Activated B cell treated with CpG ODN at 0.5 μM for 24 hours (primary cell): ENCODE measurements around the gene RPL13A. TPM values are rescaled to one million over a fixed set of nuclear protein-coding genes. Genes with fewer than 3 reads are reported as not detected.

Experiments used
- ATAC-seq: fragments of 200-7000 bp; cut with Tn5 transposase; one replicate; pipeline ENCODE4 v1.10.0; 2021; ENCODE audit warnings: low read depth, mild to moderate bottlenecking, moderate library complexity
- CTCF ChIA-PET: fragments of 350-600 bp; sonication (Branson Sonifier 250); formaldehyde crosslinking; loops from one replicate; lab custom pipeline; 2021; ENCODE audit warnings: antibody characterized with exemption; lab: Charles Lee
- POLR2A ChIA-PET: fragments of 350-600 bp; sonication (Branson Sonifier 250); formaldehyde crosslinking; loops from one replicate; lab custom pipeline; 2021; ENCODE audit warnings: antibody characterized with exemption; lab: Charles Lee
- DNase-seq: peaks from one replicate; pipeline ENCODE4 v3.0.0; 2022
- H3K27ac Mint-ChIP-seq: one replicate; pipeline ENCODE4 v1.8.0; 2020; ENCODE audit warnings: mixed read lengths
- H3K27me3 Mint-ChIP-seq: one replicate; pipeline ENCODE4 v1.8.0; 2021; ENCODE audit warnings: mixed read lengths
- H3K36me3 Mint-ChIP-seq: one replicate; pipeline ENCODE4 v1.8.0; 2021; ENCODE audit warnings: low read depth, mixed read lengths
- H3K4me1 Mint-ChIP-seq: one replicate; pipeline ENCODE4 v1.8.0; 2021; ENCODE audit warnings: mixed read lengths
- H3K4me3 Mint-ChIP-seq: one replicate; pipeline ENCODE4 v1.8.0; 2020; ENCODE audit warnings: mild to moderate bottlenecking, mixed read lengths
- H3K9me3 Mint-ChIP-seq: one replicate; pipeline ENCODE4 v1.8.0; 2020; ENCODE audit warnings: mixed read lengths
- intact Hi-C: fragments of 100-400 bp; cut with micrococcal nuclease; formaldehyde crosslinking; loops from one replicate; pipeline ENCODE4 v1.15.1; 2024
- total RNA-seq: library from RNA; stranded (reverse); gene quantifications from 2 replicates; pipeline ENCODE4 v1.2.3, GENCODE V29; 2022
- TF ChIP-seq, protein P1 (sequence below): fragments of 200-600 bp; IDR thresholded peaks from one replicate; pipeline ENCODE4 v1.8.0; 2022; ENCODE audit warnings: antibody characterized with exemption, mild to moderate bottlenecking

RPL13A gene
- total RNA-seq, 1 donor from 2014 or later, result 6,642 TPM

DNA sequence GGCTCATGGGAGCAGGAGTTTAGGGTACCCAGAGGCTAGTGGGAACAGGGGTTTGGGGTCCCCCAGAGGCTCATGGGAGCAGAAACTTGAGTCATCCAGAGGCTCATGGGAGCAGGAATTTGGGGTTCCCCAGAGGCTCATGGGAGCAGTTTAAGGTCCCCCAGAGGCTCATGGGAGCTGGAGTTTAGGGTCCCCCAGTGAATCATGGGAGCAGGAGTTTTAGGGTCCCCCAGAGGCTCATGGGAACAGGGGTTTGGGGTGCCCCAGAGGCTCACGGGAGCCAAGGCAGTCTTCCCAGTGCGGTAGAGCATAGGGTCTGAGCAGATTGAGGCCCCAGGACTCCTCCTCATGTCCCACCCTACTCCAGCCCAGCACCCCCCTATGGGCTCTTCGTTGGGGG, 22.0 kb upstream of the RPL13A start:
- Mint-ChIP-seq H3K27ac (no peak overlapping the region), H3K9me3 (no peaks in the 10 kb centered on the region), H3K27me3 (no peaks in the 10 kb centered on the region), H3K36me3 (peaks cover 31% of the 10 kb centered on the region), H3K4me3 (no peak overlapping the region), H3K4me1 (peaks cover 20% of the 10 kb centered on the region)
- POLR2A ChIA-PET, result interaction anchor here (0.6 to 11.0 kb wide), 3 partner anchors 13 to 687 kb away, joined by 4 to 193 read pairs (median 8); partner anchors contain the start of genes ALDH16A1 and PIH1D1
- DNase-seq (no peak), ATAC-seq (no peak)
- CTCF ChIA-PET, result no interaction called here
- TF ChIP-seq, protein P1, sequence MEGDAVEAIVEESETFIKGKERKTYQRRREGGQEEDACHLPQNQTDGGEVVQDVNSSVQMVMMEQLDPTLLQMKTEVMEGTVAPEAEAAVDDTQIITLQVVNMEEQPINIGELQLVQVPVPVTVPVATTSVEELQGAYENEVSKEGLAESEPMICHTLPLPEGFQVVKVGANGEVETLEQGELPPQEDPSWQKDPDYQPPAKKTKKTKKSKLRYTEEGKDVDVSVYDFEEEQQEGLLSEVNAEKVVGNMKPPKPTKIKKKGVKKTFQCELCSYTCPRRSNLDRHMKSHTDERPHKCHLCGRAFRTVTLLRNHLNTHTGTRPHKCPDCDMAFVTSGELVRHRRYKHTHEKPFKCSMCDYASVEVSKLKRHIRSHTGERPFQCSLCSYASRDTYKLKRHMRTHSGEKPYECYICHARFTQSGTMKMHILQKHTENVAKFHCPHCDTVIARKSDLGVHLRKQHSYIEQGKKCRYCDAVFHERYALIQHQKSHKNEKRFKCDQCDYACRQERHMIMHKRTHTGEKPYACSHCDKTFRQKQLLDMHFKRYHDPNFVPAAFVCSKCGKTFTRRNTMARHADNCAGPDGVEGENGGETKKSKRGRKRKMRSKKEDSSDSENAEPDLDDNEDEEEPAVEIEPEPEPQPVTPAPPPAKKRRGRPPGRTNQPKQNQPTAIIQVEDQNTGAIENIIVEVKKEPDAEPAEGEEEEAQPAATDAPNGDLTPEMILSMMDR, result no peak
- intact Hi-C loops, result no loop called here

DNA sequence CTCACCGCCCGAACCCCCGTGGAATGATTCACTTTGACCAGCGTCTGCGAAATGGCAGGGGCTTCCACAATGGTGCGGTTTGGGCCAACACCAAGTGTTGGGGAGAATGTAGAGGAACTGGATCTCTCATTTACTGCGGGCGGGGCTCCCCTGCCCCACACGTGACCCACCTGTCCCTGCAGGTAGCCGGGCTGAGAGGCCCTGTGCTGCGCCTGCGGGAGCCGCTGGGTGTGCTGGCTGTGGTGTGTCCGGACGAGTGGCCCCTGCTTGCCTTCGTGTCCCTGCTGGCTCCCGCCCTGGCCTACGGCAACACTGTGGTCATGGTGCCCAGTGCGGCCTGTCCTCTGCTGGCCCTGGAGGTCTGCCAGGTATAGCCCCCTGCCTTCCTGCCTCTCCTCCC, 19.2 kb upstream of the RPL13A start:
- Mint-ChIP-seq H3K4me3 (no peak overlapping the region), H3K27ac (peak overlapping the region; percentile 97), H3K9me3 (no peaks in the 10 kb centered on the region), H3K27me3 (no peaks in the 10 kb centered on the region), H3K36me3 (peaks cover 26% of the 10 kb centered on the region), H3K4me1 (peaks cover 39% of the 10 kb centered on the region)
- ChIA-PET POLR2A (interaction anchor here (0.9 to 11.0 kb wide), 2 partner anchors 16 to 77 kb away, joined by 4 to 193 read pairs; partner anchors contain the start of genes ALDH16A1 and PIH1D1), CTCF (interaction anchor here (1.3 kb wide), 1 partner anchor 16 kb away, joined by 4 read pairs; the partner anchor contains the start of gene PIH1D1)
- ATAC-seq (no peak), DNase-seq (no peak)
- intact Hi-C loops, result loop anchor here (2.0 kb wide), 1 partner anchor 19 kb away; the partner anchor contains the start of gene RPL13A
- TF ChIP-seq, protein P1, result no peak

DNA sequence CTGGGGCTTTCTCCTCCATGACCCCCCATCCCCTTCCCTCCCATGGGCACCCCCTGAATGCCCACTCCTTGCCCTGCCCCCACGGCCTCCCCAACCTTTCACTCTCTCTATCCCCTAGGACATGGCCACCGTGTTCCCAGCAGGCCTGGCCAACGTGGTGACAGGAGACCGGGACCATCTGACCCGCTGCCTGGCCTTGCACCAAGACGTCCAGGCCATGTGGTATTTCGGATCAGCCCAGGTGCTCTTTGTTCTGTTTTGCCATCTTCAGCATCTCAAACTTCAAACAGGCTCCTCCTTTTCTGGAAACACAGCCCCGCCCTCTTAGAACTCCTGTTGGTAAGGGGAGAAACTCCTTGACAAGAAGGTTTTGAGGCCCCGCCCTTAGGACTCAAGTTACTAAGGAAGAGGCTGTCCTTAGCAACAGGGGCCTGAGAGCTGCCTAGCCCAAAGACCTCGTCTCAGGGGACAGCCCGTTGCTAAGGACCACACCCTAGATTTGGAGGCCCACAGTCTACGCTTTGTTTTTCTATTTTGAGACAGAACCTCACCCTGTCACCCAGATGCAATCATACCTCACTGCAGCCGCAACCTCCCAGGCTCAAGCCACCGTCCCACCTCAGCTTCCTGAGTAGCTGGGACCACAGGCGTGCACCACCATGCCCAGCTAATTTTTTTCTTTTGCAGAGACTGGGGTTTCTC, 18.5 kb upstream of the RPL13A start:
- CTCF ChIA-PET, result interaction anchor here (0.7 to 2.5 kb wide), 7 partner anchors 10 to 202 kb away, joined by 3 to 22 read pairs (median 5); partner anchors contain the start of genes PIH1D1 and SLC17A7
- Mint-ChIP-seq H3K9me3 (no peaks in the 10 kb centered on the region), H3K4me1 (peaks cover 46% of the 10 kb centered on the region), H3K27ac (peak overlapping the region; percentile 97), H3K4me3 (peak overlapping the region; percentile 61), H3K36me3 (peaks cover 23% of the 10 kb centered on the region), H3K27me3 (no peaks in the 10 kb centered on the region)
- POLR2A ChIA-PET, result interaction anchor here (0.6 to 11.0 kb wide), 12 partner anchors 15 to 402 kb away, joined by 3 to 193 read pairs (median 8); partner anchors contain the start of genes ALDH16A1, CD37, NOSIP and PIH1D1
- ATAC-seq (peak; percentile 76), DNase-seq (peak; percentile 72)
- intact Hi-C loops, result loop anchor here (1.0 to 2.0 kb wide), 4 partner anchors 16 to 171 kb away; partner anchors contain the start of genes ALDH16A1, RPL13A, RPS11 and RRAS
- TF ChIP-seq, protein P1, result no peak

DNA sequence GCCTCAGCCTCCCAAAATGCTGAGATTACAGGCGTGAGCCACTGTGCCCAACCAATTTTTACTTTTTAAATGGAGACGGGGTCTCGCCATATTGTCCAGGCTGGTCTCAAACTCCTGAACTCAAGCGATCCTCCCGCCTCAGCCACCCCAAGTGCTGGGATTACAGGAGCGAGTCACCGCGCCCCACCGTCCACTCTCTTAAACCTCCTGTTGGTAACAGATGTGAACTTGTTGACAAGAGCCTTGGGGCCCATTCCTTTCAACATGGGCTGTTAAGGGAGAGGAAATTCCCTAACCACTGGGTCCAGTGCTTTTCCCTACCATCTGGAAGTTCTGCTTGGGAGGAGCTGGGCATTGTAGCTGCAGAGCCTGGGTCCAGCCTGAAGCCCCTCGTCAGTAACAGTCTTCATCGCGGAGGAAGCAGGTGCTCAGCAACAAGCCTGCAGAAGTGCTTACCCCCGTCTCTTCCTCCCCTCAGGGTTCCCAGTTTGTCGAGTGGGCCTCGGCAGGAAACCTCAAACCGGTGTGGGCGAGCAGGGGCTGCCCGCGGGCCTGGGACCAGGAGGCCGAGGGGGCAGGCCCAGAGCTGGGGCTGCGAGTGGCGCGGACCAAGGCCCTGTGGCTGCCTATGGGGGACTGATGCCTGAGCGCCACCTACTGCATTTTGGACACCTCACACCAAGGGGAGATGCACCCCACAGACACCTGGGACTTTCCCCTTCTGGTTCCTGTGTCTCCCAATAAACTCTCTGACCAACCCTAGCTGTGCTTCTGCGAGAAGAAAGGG, 17.4 kb upstream of the RPL13A start:
- DNase-seq (peak; percentile 75), ATAC-seq (peak; percentile 63)
- Mint-ChIP-seq H3K4me3 (peak overlapping the region; percentile 41), H3K27me3 (no peaks in the 10 kb centered on the region), H3K9me3 (no peaks in the 10 kb centered on the region), H3K36me3 (peaks cover 16% of the 10 kb centered on the region), H3K27ac (peak overlapping the region; percentile 91), H3K4me1 (peaks cover 57% of the 10 kb centered on the region)
- TF ChIP-seq, protein P1, result no peak
- CTCF ChIA-PET, result interaction anchor here (0.6 to 2.5 kb wide), 18 partner anchors 9 to 271 kb away, joined by 3 to 22 read pairs (median 4); partner anchors contain the start of genes ALDH16A1, PIH1D1 and SLC17A7
- POLR2A ChIA-PET, result interaction anchor here (0.5 to 11.0 kb wide), 31 partner anchors 9 to 756 kb away, joined by 3 to 193 read pairs (median 5); partner anchors contain the start of genes AKT1S1, ALDH16A1, CD37 and NOSIP
- intact Hi-C loops, result loop anchor here (1.0 to 2.0 kb wide), 9 partner anchors 17 to 244 kb away; partner anchors contain the start of genes ALDH16A1, CD37, RPL13A and RPS11
